IPS-18c (cell line): ENCODE data around the gene C19orf67.

Experiments used
- H3K4me3 ChIP-seq: 2 replicates; pipeline ENCODE4 v1.7.0; 2013; ENCODE audit warnings: low read depth, mild to moderate bottlenecking, low read length, moderate library complexity; ENCODE audit not compliant: insufficient read depth
- H3K9me3 ChIP-seq: one replicate; pipeline ENCODE4 v1.6.1; 2013; ENCODE audit warnings: mild to moderate bottlenecking, low read length, moderate library complexity; ENCODE audit not compliant: control insufficient read depth, insufficient read depth

Gene C19orf67

DNA sequence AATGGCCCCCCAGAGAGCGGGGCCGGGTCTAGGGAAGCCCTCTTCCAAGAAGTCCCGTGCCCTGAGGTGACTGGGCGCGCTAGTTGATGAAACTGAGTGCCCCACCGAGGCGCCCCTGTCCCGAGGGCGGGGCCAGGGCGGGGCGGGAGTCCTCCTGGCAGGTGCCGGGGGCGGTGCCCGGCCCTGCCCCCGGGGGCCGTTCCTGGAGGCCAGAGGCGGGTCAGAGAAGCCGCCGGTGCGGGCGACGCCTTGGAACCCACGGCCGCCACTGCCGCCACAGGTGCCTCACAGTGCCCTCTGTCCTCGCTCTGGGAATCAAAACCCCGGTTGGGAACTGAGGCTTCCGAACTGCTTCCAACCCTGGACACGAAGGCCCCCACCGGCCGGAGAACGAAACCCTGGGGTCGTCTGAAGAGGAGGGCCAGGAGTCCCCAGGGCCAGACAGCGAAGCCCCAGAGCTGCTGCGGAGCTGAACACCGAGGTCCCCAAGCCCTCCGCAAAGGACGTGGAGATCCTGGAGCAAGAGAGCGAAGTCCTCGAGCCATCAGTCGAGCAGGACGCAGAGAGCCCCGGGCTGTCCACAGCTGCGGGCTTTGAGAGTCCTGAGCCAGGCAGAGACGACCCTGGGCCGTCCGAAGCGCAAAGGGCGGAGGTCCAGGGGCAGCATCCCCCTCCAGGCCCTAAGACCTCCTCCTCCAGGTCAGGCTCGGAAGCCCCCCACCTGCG, 12.9 kb downstream of the C19orf67 start, which contains the start of gene MISP3:
Gene MISP3, plus strand, starts transcription at position 252 of the 726 bp plus-strand sequence. CDS start 524 bp downstream, outside the sequence.
- peak within 1 kb of the TSS; percentile 65 for H3K4me3 ChIP-seq

DNA sequence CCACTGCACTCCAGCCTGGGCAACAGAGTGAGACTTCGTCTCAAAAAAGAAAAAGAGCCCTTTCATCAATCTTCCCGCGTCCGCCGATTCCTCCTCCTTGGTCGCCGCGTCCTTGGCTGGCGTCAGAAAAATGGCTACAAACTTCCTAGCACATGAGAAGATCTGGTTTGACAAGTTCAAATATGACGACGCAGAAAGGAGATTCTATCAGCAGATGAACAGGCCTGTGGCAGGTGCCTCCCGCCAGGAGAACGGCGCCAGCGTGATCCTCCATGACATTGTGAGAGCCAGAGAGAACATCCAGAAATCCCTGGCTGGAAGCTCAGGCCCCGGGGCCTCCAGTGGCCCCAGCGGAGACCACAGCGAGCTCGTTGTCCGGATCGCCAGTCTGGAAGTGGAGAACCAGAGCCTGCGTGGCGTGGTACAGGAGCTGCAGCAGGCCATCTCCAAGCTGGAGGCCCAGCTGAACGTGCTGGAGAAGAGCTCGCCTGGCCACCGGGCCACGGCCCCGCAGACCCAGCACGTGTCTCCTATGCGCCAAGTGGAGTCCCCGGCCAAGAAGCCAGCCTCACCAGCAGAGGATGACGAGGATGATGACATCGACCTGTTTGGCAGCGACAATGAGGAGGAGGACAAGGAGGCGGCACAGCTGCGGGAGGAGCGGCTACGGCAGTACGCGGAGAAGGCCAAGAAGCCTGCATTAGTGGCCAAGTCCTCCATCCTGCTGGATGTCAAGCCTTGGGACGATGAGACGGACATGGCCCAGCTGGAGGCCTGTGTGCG, 15.1 kb downstream of the C19orf67 start:
- Histone ChIP-seq H3K4me3 (no peak overlapping the region), H3K9me3 (peaks cover 2% of the 10 kb centered on the region)

More for the DNA sequence above, 12.9 kb downstream of the C19orf67 start, which contains the start of gene MISP3:
- H3K9me3 ChIP-seq, result no peaks in the 10 kb centered on the region

GRCh38 chr19:14066134-14066533, 19.4 kb downstream of the C19orf67 start:
- Histone ChIP-seq H3K4me3 (no peak overlapping the region), H3K9me3 (peaks cover 2% of the 10 kb centered on the region)

- Histone ChIP-seq H3K4me3 (no peak overlapping the region), H3K9me3 (peaks cover 2% of the 10 kb centered on the region)
Observed at GRCh38 chr19:14063105-14063504, 22.5 kb downstream of the C19orf67 start.

- Histone ChIP-seq H3K9me3 (peaks cover 2% of the 10 kb centered on the region), H3K4me3 (no peak overlapping the region)
Observed at GRCh38 chr19:14062558-14062855, 23.1 kb downstream of the C19orf67 start.

GRCh38 chr19:14061751-14062557, 23.6 kb downstream of the C19orf67 start, which contains the start of gene PALM3:
Gene PALM3, minus strand, starts transcription at chr19:14062076. Its CDS starts 96 bp downstream, at chr19:14061980.
- no peak within 1 kb of the TSS for H3K4me3 ChIP-seq

GRCh38 chr19:14061081-14061749, 24.4 kb downstream of the C19orf67 start:
- no peak overlapping the region for H3K4me3 ChIP-seq
- H3K9me3 ChIP-seq, result no peaks in the 10 kb centered on the region

More at GRCh38 chr19:14061751-14062557, 23.6 kb downstream of the C19orf67 start, which contains the start of gene PALM3:
- no peaks in the 10 kb centered on the region for H3K9me3 ChIP-seq

GRCh38 chr19:14059652-14060155, 25.9 kb downstream of the C19orf67 start:
- H3K9me3 ChIP-seq, result no peaks in the 10 kb centered on the region
- H3K4me3 ChIP-seq, result no peak overlapping the region

GRCh38 chr19:14059093-14059480, 26.5 kb downstream of the C19orf67 start:
- H3K4me3 ChIP-seq, result no peak overlapping the region
- no peaks in the 10 kb centered on the region for H3K9me3 ChIP-seq

- Histone ChIP-seq H3K9me3 (no peaks in the 10 kb centered on the region), H3K4me3 (peak overlapping the region; percentile 40; the same call in 1 of the 2 replicates)
Observed at GRCh38 chr19:14058182-14059092, 27.1 kb downstream of the C19orf67 start.

- peak overlapping the region; percentile 53 for H3K4me3 ChIP-seq
- H3K9me3 ChIP-seq, result no peaks in the 10 kb centered on the region
Observed at GRCh38 chr19:14056741-14057356, 28.7 kb downstream of the C19orf67 start.

DNA sequence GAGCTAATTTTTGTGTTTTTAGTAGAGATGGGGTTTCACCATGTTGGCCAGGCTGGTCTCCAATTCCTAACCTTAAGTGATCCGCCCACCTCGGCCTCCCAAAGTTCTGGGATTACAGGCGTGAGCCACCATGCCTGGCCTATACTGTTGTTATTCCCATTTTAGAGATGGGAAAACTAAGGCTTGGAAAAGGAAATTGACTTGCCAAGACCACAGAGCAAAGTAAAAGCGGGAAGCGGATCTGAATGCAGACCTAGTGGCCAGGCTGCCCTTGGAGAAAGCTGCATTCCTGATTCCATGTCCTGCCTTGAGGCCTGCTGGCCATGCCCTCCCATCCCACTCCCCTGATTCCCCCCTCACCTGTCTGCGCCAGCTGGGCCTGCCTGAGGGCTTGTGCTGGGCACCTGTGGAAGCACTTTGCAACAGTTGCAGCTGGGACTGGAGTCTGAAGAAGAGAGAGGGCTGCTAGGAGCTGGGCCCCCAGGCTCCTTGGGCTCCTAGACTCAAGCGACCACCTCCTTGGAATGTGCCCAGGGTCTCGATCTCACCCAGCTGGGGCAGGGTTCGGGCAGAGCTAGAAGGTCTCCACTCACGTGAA, 29.4 kb downstream of the C19orf67 start:
- Histone ChIP-seq H3K9me3 (no peaks in the 10 kb centered on the region), H3K4me3 (no peak overlapping the region)

- H3K4me3 ChIP-seq, result no peak overlapping the region
- no peaks in the 10 kb centered on the region for H3K9me3 ChIP-seq
Observed at GRCh38 chr19:14055396-14055795, 30.2 kb downstream of the C19orf67 start.

DNA sequence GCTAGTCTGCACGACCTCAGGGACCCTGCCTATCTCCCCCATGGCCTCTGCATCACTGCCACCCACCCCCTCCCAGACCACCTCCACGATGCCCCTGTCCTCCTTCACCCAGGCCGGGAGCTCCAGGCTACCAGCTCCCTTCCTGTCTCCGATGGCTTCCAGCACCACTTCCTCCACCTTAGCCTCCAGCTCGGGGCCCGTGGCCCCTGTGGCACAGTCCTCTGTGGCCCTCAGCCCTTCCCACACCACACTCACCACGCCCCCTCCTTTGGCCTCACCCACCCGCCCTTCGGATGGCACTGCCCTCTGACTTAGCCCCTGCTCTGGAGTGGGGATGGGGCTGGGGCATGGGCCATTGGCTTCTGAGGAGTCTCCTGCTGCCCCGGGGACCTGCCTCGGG, 30.9 kb downstream of the C19orf67 start:
- Histone ChIP-seq H3K9me3 (no peaks in the 10 kb centered on the region), H3K4me3 (no peak overlapping the region)

DNA sequence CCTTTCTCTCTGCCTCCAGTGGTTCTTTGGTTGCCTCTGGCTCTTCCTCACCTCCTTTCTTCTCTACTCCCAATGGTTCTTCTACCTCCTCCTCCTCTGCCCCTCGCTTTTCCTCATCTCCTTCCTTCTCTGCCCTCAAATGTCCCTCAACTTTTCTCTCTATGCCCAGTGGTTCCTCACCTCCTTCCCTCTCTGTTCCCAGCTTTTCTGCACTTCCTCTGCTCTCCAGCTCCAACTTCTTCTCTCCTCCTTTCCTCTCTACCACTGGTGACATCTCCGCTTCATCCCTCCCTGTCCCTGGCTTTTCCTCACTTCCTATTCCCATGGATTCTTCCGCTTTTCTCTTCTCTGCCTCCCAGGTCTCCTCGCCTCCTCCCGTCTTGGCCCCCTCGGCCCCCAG, 31.5 kb downstream of the C19orf67 start:
- no peaks in the 10 kb centered on the region for H3K9me3 ChIP-seq
- no peak overlapping the region for H3K4me3 ChIP-seq
